Stomach (tissue), 4 donors: ENCODE measurements around the gene GDF2.

Experiments
- CTCF ChIP-seq, 7 experiments: fragments of 450-650 bp in 4 of 7; fragments of 200-600 bp in 3 of 7; sonication (generic) in 3 of 7; IDR thresholded peaks; one replicate each; pipeline ENCODE4 v1.5.1; 2016 to 2019; ENCODE audit warnings: antibody characterized with exemption in 7 of 7, control low read depth in 2 of 7, mild to moderate bottlenecking in 1 of 7
- EP300 ChIP-seq: sonication (generic); formaldehyde crosslinking; IDR thresholded peaks from one replicate; pipeline ENCODE4 v1.6.1; 2017; ENCODE audit warnings: antibody characterized with exemption
- POLR2A ChIP-seq, 4 donors: fragments of 450-650 bp; IDR thresholded peaks; one replicate each; pipeline ENCODE4 v1.6.1; 2016; ENCODE audit warnings: antibody characterized with exemption in 4 of 4, control low read depth in 2 of 4, mild to moderate bottlenecking in 1 of 4, moderate library complexity in 1 of 4

- TF ChIP-seq CTCF (IDR thresholded peaks at IDR 0.05) (no peak), POLR2A (IDR thresholded peaks at IDR 0.05) (no peak), EP300 (no peak)
These were observed 23.0 kb downstream of the GDF2 start for GRCh38 chr10:47344996-47345870.
